Panc1 (cell line): Measurements from ENCODE around the gene FRMPD4. TPM values are rescaled to one million over a fixed set of nuclear protein-coding genes. Genes with fewer than 3 reads are reported as not detected.

Experiments used
- ATAC-seq: fragments of 200-7000 bp; cut with Tn5 transposase; 2 replicates; pipeline ENCODE4 v1.9.1; 2020; ENCODE audit warnings: mild to moderate bottlenecking, moderate library complexity
- BruUV-seq: library from RNA; stranded (reverse); fragments of 400-500 nt; replicated peaks from 2 replicates; lab custom pipeline; 2021; lab: Mats Ljungman, UMichigan
- CTCF ChIA-PET: fragments of 300-600 bp; sonication (Branson Sonifier 250); formaldehyde crosslinking; loops from one replicate; lab custom pipeline; 2022; ENCODE audit warnings: antibody characterized with exemption; lab: Charles Lee
- POLR2A ChIA-PET: fragments of 300-600 bp; sonication (Branson Sonifier 250); formaldehyde crosslinking; loops from one replicate; lab custom pipeline; 2022; ENCODE audit warnings: antibody characterized with exemption; lab: Charles Lee
- DNase-seq: peaks from one replicate; pipeline ENCODE4 v3.0.0-alpha.2; 2010; ENCODE audit warnings: low read depth, low spot score
- H3K27ac ChIP-seq: 2 replicates; pipeline ENCODE4 v1.5.1; 2011; ENCODE audit warnings: mild to moderate bottlenecking, low read length, inconsistent platforms
- H3K27me3 ChIP-seq: fragments of 200-500 bp; sonication (Bioruptor generic); 2 replicates; pipeline ENCODE4 v1.6.0; 2014; ENCODE audit warnings: low read length, inconsistent platforms; ENCODE audit not compliant: control insufficient read depth, insufficient read depth
- H3K36me3 ChIP-seq: fragments of 200-500 bp; sonication (Bioruptor generic); 2 replicates; pipeline ENCODE4 v1.5.1; 2014; ENCODE audit warnings: inconsistent platforms, mild to moderate bottlenecking, low read length, moderate library complexity; ENCODE audit not compliant: control insufficient read depth, insufficient read depth
- H3K4me1 ChIP-seq: 2 replicates; pipeline ENCODE4 v1.5.1; 2011; ENCODE audit warnings: inconsistent platforms, mild to moderate bottlenecking, low read length, moderate library complexity; ENCODE audit not compliant: control insufficient read depth, insufficient read depth
- H3K4me3 ChIP-seq, 2 experiments: 2 replicates each; pipeline ENCODE4 v1.5.1; 2011 to 2012; ENCODE audit warnings: low read depth in 2 of 2, low read length in 2 of 2, mild to moderate bottlenecking in 2 of 2, inconsistent platforms in 1 of 2, moderate library complexity in 1 of 2
- H3K9me3 ChIP-seq: fragments of 200-500 bp; sonication (Bioruptor generic); 2 replicates; pipeline ENCODE4 v1.5.1; 2014; ENCODE audit warnings: low read depth, mild to moderate bottlenecking, inconsistent platforms, low read length, moderate library complexity; ENCODE audit not compliant: control insufficient read depth, insufficient read depth
- CTCF ChIP-seq: fragments of 450-650 bp; IDR thresholded peaks from 2 replicates; pipeline ENCODE4 v1.5.1; 2017; ENCODE audit warnings: mild to moderate bottlenecking
- POLR2AphosphoS5 ChIP-seq: IDR thresholded peaks from 2 replicates; pipeline ENCODE4 v1.6.1; 2012; ENCODE audit warnings: mild to moderate bottlenecking, low read depth, low read length, moderate library complexity
- REST ChIP-seq, 2 experiments: IDR thresholded peaks; 2 replicates each; pipeline ENCODE4 v1.6.1; 2011 to 2012; ENCODE audit warnings: low read depth in 2 of 2, control low read depth in 1 of 2, low read length in 1 of 2, mild to moderate bottlenecking in 1 of 2, moderate library complexity in 1 of 2; ENCODE audit not compliant: insufficient read depth in 1 of 2
- SIN3A ChIP-seq: IDR thresholded peaks from 2 replicates; pipeline ENCODE4 v1.6.1; 2012; ENCODE audit warnings: low read depth, mild to moderate bottlenecking, low read length, moderate library complexity, borderline replicate concordance; ENCODE audit not compliant: insufficient read depth
- TCF7L2 ChIP-seq: IDR thresholded peaks from 2 replicates; pipeline ENCODE4 v1.6.1; 2011; ENCODE audit warnings: mild to moderate bottlenecking, low read depth, low read length, inconsistent platforms
- in situ Hi-C: cut with HindIII; loops from 2 replicates; pipeline ENCODE4 v1.10.0; 2016; ENCODE audit warnings: low sequenced_read_pairs, low pct_unique_long_range_greater_than_20kb
- intact Hi-C: fragments of 100-400 bp; cut with micrococcal nuclease; formaldehyde crosslinking; loops from one replicate; pipeline ENCODE4 v1.10.0; 2022; ENCODE audit not compliant: unreplicated experiment
- total RNA-seq: library from RNA; stranded (reverse); gene quantifications from one replicate; pipeline ENCODE4 v1.2.1, GENCODE V29; 2021; ENCODE audit not compliant: unreplicated experiment

FRMPD4 gene
- total RNA-seq, 1 experiment from 2014 or later: not detected

- H3K27ac ChIP-seq: no peak overlapping the region
- H3K27me3 ChIP-seq: no peaks in the 10 kb centered on the region
- intact Hi-C loops: no loop called here
- POLR2A ChIA-PET: no interaction called here
- in situ Hi-C loops: no loop called here
- no peak overlapping the region for H3K4me3 ChIP-seq
- BruUV-seq: no TSS peak
- no peaks in the 10 kb centered on the region for H3K9me3 ChIP-seq
- ATAC-seq (no peak), DNase-seq (no peak)
- CTCF ChIA-PET: no interaction called here
- TF ChIP-seq REST (IDR thresholded peaks at IDR 0.05; ENCODE audit: insufficient read depth in 1 of 2, low read depth in 2 of 2, low read length in 1 of 2) (no peak), CTCF (no peak), POLR2AphosphoS5 (no peak), TCF7L2 (no peak), SIN3A (no peak)
- H3K4me1 ChIP-seq: no peaks in the 10 kb centered on the region
- no peaks in the 10 kb centered on the region for H3K36me3 ChIP-seq
Measured at GRCh38 chrX:12615061-12615460, 476.8 kb downstream of the FRMPD4 start.

- no peaks in the 10 kb centered on the region for H3K4me1 ChIP-seq
- intact Hi-C loops (no loop called here), in situ Hi-C loops (no loop called here)
- POLR2A ChIA-PET: no interaction called here
- BruUV-seq: no TSS peak
- CTCF ChIA-PET: no interaction called here
- no peak for DNase-seq
- no peaks in the 10 kb centered on the region for H3K27me3 ChIP-seq
- H3K36me3 ChIP-seq: no peaks in the 10 kb centered on the region
- no peak overlapping the region for H3K27ac ChIP-seq
- ATAC-seq: no peak
- H3K4me3 ChIP-seq: no peak overlapping the region
- TF ChIP-seq SIN3A (no peak), CTCF (no peak), TCF7L2 (no peak), POLR2AphosphoS5 (no peak), REST (IDR thresholded peaks at IDR 0.05; ENCODE audit: insufficient read depth in 1 of 2, low read depth in 2 of 2, low read length in 1 of 2) (no peak)
- H3K9me3 ChIP-seq: no peaks in the 10 kb centered on the region
Measured at GRCh38 chrX:12617241-12617640, 479.0 kb downstream of the FRMPD4 start.
